Ishikawa (cell line): ENCODE results near the gene PFDN4.

Source experiments
- CEBPB ChIP-seq: IDR thresholded peaks from 2 replicates; pipeline ENCODE4 v1.6.1; 2012
- CREB1 ChIP-seq: IDR thresholded peaks from 2 replicates; pipeline ENCODE4 v1.6.1; 2012; ENCODE audit warnings: low read depth
- EP300 ChIP-seq: IDR thresholded peaks from 2 replicates; pipeline ENCODE4 v1.6.1; 2012; ENCODE audit warnings: borderline replicate concordance
- FOXM1 ChIP-seq: IDR thresholded peaks from 2 replicates; pipeline ENCODE4 v1.6.1; 2012; ENCODE audit warnings: low read depth, borderline replicate concordance
- MAX ChIP-seq: IDR thresholded peaks from 2 replicates; pipeline ENCODE4 v1.6.1; 2012
- NFIC ChIP-seq: IDR thresholded peaks from 2 replicates; pipeline ENCODE4 v1.6.1; 2012
- RAD21 ChIP-seq: IDR thresholded peaks from 2 replicates; pipeline ENCODE4 v1.6.1; 2012; ENCODE audit warnings: low read depth
- REST ChIP-seq: IDR thresholded peaks from 2 replicates; pipeline ENCODE4 v1.6.1; 2012; ENCODE audit warnings: low read depth, mild to moderate bottlenecking
- TCF12 ChIP-seq: IDR thresholded peaks from 2 replicates; pipeline ENCODE4 v1.6.1; 2012; ENCODE audit warnings: low read depth

- TF ChIP-seq CREB1 (no peak), FOXM1 (no peak), MAX (no peak), TCF12 (no peak), EP300 (no peak), NFIC (no peak), RAD21 (no peak), REST (no peak), CEBPB (no peak)
Observed at GRCh38 chr20:54180931-54181330, 27.0 kb upstream of the PFDN4 start.
